GM19463 (cell line): ENCODE results near the gene FHIT.

Experiments
- ATAC-seq: cut with Tn5 transposase; IDR thresholded peaks from one replicate; pipeline ENCODE4 v1.9.1; 2021; ENCODE audit warnings: mild to moderate bottlenecking, moderate library complexity; ENCODE audit not compliant: unreplicated experiment

FHIT gene

DNA sequence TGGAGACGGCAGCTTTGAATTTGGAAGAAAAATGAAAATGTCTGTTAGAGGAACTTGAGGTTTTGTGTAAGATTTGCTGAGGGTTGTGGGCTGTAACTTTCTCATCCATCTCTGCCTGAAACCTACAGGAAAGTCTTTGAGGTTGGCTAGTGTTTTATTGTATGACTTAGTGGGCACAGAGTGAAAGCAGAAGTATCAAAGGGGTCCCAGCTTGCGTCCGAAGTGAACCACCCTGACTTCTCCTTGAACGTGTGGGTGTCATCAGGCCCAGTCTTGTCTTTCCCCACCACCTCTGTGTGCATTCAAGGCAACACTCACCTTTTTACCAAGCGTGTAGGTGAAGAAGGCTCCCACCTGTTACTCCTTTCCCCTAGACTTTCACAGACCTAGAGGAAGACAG is 1519.3 kb downstream of the FHIT start:
- ATAC-seq = no peak

- no peak for ATAC-seq
Observed at GRCh38 chr3:59730591-59730990, 1520.7 kb downstream of the FHIT start.

- ATAC-seq = no peak
Observed at GRCh38 chr3:59728587-59728908, 1522.7 kb downstream of the FHIT start.

GRCh38 chr3:59727902-59728586 is 1523.2 kb downstream of the FHIT start:
- no peak for ATAC-seq

GRCh38 chr3:59726279-59726678 is 1525.0 kb downstream of the FHIT start:
- ATAC-seq = no peak

- no peak for ATAC-seq
Observed at GRCh38 chr3:59717679-59718205, 1533.5 kb downstream of the FHIT start.

DNA sequence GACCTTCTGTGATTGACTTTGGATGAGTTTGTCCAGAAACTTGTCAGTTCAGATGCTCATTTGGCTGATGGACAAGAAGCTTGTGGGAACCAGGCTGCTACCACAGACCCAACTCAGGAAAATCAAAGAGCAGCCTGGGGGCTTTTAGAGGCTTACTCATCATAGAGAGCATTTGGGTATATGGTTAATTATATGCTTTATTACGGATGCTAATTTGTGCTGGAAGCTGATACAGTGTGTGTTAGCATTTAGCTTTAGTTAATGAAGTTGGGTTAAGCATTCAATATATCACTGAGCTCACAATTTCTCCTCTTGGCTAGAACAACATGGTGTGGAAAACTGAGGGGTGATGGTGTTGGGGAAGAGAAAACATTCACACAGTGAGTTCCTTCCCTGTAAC is 1537.2 kb downstream of the FHIT start:
- no peak for ATAC-seq

DNA sequence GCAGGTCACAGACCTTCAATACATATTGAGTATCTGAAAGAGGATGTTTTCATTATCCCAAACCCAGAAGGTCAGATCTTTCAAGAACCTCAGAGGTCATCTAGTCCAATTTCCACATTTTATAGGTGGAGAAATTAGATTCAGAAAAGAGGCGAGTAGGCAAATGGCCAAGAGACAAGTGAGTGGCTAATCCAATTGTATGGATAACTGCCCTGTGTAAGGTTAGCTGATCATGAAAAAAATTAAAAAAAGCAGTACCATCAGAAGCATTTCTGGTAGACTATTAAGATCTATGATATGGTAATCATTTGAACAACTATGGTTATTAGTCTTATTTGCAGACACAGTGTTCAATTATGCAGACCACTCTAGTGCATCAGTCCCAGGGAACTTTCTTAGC is 1540.7 kb downstream of the FHIT start:
- ATAC-seq = no peak

GRCh38 chr3:59709702-59710553 is 1541.3 kb downstream of the FHIT start:
- ATAC-seq = no peak

DNA sequence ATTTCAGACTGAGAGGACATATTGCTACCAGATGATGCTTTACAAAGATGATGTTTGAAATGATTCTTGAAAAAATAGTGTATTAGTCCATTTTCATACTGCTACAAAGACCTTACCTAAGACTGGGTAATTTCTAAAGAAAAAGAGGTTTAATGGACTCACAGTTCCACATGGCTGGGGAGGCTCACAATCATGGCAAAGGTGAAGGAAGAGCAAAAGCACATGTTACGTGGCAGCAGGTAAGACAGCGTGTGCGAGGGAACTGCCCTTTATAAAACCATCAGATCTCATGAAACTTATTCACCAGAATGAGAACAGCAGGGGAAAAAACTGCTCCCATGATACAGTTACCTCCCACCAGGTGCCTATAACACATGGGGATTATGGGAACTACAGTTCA is 1543.0 kb downstream of the FHIT start:
- no peak for ATAC-seq

DNA sequence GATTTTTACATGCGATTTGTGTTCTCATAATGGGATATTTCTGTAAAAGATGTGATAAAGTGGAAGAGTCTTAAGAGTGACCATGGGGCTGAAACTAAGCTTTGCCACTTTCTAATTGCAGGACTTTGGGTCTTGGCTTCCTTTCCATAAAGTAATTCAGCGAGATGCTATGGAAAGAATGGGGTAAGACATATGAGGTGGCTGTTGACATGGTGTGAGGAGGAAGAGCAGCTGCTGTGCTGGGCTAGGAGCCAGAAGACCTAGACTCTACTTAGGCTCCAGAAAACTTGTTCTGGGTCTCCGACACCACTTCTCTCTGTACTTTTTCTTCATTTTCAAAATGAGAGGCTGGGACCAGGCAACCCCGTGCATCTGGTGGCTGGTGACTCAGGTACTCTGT is 1547.0 kb downstream of the FHIT start:
- no peak for ATAC-seq

GRCh38 chr3:59699648-59700320 is 1551.5 kb downstream of the FHIT start:
- ATAC-seq = no peak
